ENCODE results near the gene CLEC1B. TPM values are rescaled to one million over a fixed set of nuclear protein-coding genes. Genes with fewer than 3 reads are reported as not detected.
"Not testable (repeated sequence)": the region's sequence is repeated elsewhere in the genome, so short reads cannot be mapped to it uniquely, and the experiment has no call there.

The CLEC1B gene
- total and polyA plus RNA-seq, 10 of the 15 experiments (the other 5 are each of a cell fraction or from before 2014, with no cell fraction given), result not detected

- no peak for TF ChIP-seq TCF3 (IDR thresholded peaks at IDR 0.05; ENCODE audit: borderline replicate concordance, insufficient read depth, low read depth, low read length)
- no peak for TF ChIP-seq ZSCAN29 (IDR thresholded peaks at IDR 0.05)
- no peak for TF ChIP-seq SREBF2 (IDR thresholded peaks at IDR 0.05; ENCODE audit: low read length)
- no peak for TF ChIP-seq SIN3A (IDR thresholded peaks at IDR 0.05; ENCODE audit: low read depth, low read length)
- no peak for TF ChIP-seq TCF12 (IDR thresholded peaks at IDR 0.05; ENCODE audit: low read depth, low read length)
- TF ChIP-seq POLR2AphosphoS5 (IDR thresholded peaks at IDR 0.05; ENCODE audit: low read length), result no peak
- no peak for TF ChIP-seq ZZZ3 (IDR thresholded peaks at IDR 0.05; ENCODE audit: control insufficient read depth, insufficient read length, low read depth)
Observed at GRCh38 chr12:10027311-10027710, 28.4 kb upstream of the CLEC1B start (continued).

GRCh38 chr12:10026666-10027065 is 27.7 kb upstream of the CLEC1B start:
- WGBS (ENCODE audit: insufficient coverage, insufficient replicate concordance, low lambda C conversion rate, missing lambda C conversion rate), result 29% methylated on average over 4 of the region's 4 CpGs
- H3K4me1 ChIP-seq (ENCODE audit: control insufficient read depth, insufficient read depth, low read length); DNase-seq (ENCODE audit: low read depth, low spot score); H3K9ac ChIP-seq (ENCODE audit: control insufficient read depth, insufficient read depth, low read length); H3K79me2 ChIP-seq (ENCODE audit: control insufficient read depth, insufficient read depth, low read length); H4K20me1 ChIP-seq (ENCODE audit: control insufficient read depth, insufficient read depth); CTCF ChIA-PET; in situ Hi-C loops (cut with MboI); H3K9me3 ChIP-seq (replicated peaks; ENCODE audit: control insufficient read depth, insufficient read depth, low read length); H3K27ac ChIP-seq (ENCODE audit: control insufficient read depth, insufficient read depth); POLR2A ChIA-PET; FAIRE-seq; ATAC-seq; H3K4me2 ChIP-seq (ENCODE audit: control insufficient read depth, insufficient read depth); BruUV-seq (replicated peaks); H3K4me3 ChIP-seq; H3K27me3 ChIP-seq (replicated peaks in 1 of 2; ENCODE audit: control insufficient read depth in 2 of 2, insufficient read depth in 2 of 2, low read length in 1 of 2); intact Hi-C loops (cut with micrococcal nuclease; ENCODE audit: unreplicated experiment); H2AFZ ChIP-seq (ENCODE audit: control insufficient read depth, low read depth, low read length); H3K36me3 ChIP-seq (ENCODE audit: control insufficient read depth in 2 of 2, insufficient read depth in 2 of 2, low read length in 1 of 2): not testable (repeated sequence)
- SMC1A ChIA-PET (ENCODE audit: uncharacterized antibody, unreplicated experiment), result interaction anchor here (0.5 to 1.6 kb wide), 2 partner anchors 9 to 72 kb away, joined by 3 to 5 read pairs; no protein-coding TSS in a partner anchor
- RAD21 ChIA-PET (ENCODE audit: unreplicated experiment), result interaction anchor here (0.6 kb wide), 1 partner anchor 1005 kb away, joined by 4 read pairs; no protein-coding TSS in a partner anchor

GRCh38 chr12:10025236-10025635 is 26.3 kb upstream of the CLEC1B start:
- no peak overlapping the region for H3K27ac ChIP-seq (ENCODE audit: control insufficient read depth, insufficient read depth)
- POLR2A ChIA-PET, result no interaction called here
- H3K4me2 ChIP-seq (ENCODE audit: control insufficient read depth, insufficient read depth), result no peak overlapping the region
- SMC1A ChIA-PET (ENCODE audit: uncharacterized antibody, unreplicated experiment), result no interaction called here
- no peaks in the 10 kb centered on the region for H3K79me2 ChIP-seq (ENCODE audit: control insufficient read depth, insufficient read depth, low read length)
- H2AFZ ChIP-seq (ENCODE audit: control insufficient read depth, low read depth, low read length), result no peak overlapping the region
- FAIRE-seq (no peak), ATAC-seq (no peak), DNase-seq (ENCODE audit: low read depth, low spot score) (no peak)
- no peaks in the 10 kb centered on the region for H3K27me3 ChIP-seq (replicated peaks in 1 of 2; ENCODE audit: control insufficient read depth in 2 of 2, insufficient read depth in 2 of 2, low read length in 1 of 2)
- H3K9me3 ChIP-seq (replicated peaks; ENCODE audit: control insufficient read depth, insufficient read depth, low read length), result no peaks in the 10 kb centered on the region
- no peaks in the 10 kb centered on the region for H3K36me3 ChIP-seq (ENCODE audit: control insufficient read depth in 2 of 2, insufficient read depth in 2 of 2, low read length in 1 of 2)
- 53% methylated on average over 3 of the region's 3 CpGs for WGBS (ENCODE audit: insufficient coverage, insufficient replicate concordance, low lambda C conversion rate, missing lambda C conversion rate)
- no peaks in the 10 kb centered on the region for H3K4me1 ChIP-seq (ENCODE audit: control insufficient read depth, insufficient read depth, low read length)
- no peak overlapping the region for H3K4me3 ChIP-seq
- H3K9ac ChIP-seq (ENCODE audit: control insufficient read depth, insufficient read depth, low read length), result no peak overlapping the region
- BruUV-seq (replicated peaks), result no TSS peak
- intact Hi-C loops (cut with micrococcal nuclease; ENCODE audit: unreplicated experiment), result no loop called here
- CTCF ChIA-PET, result interaction anchor here (0.6 to 1.1 kb wide), 2 partner anchors 17 to 126 kb away, joined by 3 read pairs; no protein-coding TSS in a partner anchor
- in situ Hi-C loops (cut with MboI), result no loop called here
- H4K20me1 ChIP-seq (ENCODE audit: control insufficient read depth, insufficient read depth), result no peaks in the 10 kb centered on the region
- RAD21 ChIA-PET (ENCODE audit: unreplicated experiment), result no interaction called here
- TF ChIP-seq RAD51 (IDR thresholded peaks at IDR 0.05) (no peak), FOS (IDR thresholded peaks at IDR 0.05; ENCODE audit: borderline replicate concordance, extremely low read depth, insufficient read length) (no peak), POLR2AphosphoS2 (IDR thresholded peaks at IDR 0.05; ENCODE audit: low read depth, low read length) (no peak), CTCF (IDR thresholded peaks at IDR 0.05 in 2 of 3, conservative IDR thresholded peaks at IDR 0.05 in 1 of 3; ENCODE audit: control insufficient read depth in 2 of 3, extremely low read depth in 1 of 3, insufficient read depth in 1 of 3, low read depth in 3 of 3, low read length in 3 of 3) (no peak)
